Central memory CD8-positive, alpha-beta T cell (primary cell): ENCODE measurements around the gene KRTAP10-2.

Experiments used
- ATAC-seq: fragments of 150-1000 bp; cut with Tn5 transposase; replicated peaks from 2 replicates; pipeline ENCODE4 v1.10.0; 2022; ENCODE audit warnings: mild to moderate bottlenecking, moderate FRiP score, moderate number of reproducible peaks; ENCODE audit not compliant: poor library complexity, severe bottlenecking; ENCODE audit errors: extremely low read depth
- DNase-seq, 2 donors: peaks; one replicate each; pipeline ENCODE4 v3.0.0; 2021; ENCODE audit warnings: low spot score in 2 of 2
- H3K27ac Mint-ChIP-seq: one replicate; pipeline ENCODE4 v1.8.0; 2022; ENCODE audit warnings: low read depth, mild to moderate bottlenecking, moderate library complexity, mixed read lengths
- H3K27me3 Mint-ChIP-seq: one replicate; pipeline ENCODE4 v1.8.0; 2022; ENCODE audit warnings: mixed read lengths
- H3K36me3 Mint-ChIP-seq: one replicate; pipeline ENCODE4 v1.8.0; 2022; ENCODE audit warnings: mild to moderate bottlenecking, moderate library complexity, mixed read lengths; ENCODE audit not compliant: insufficient read depth
- H3K4me1 Mint-ChIP-seq: one replicate; pipeline ENCODE4 v1.8.0; 2022; ENCODE audit warnings: mixed read lengths
- H3K4me3 Mint-ChIP-seq: one replicate; pipeline ENCODE4 v1.8.0; 2022; ENCODE audit warnings: mild to moderate bottlenecking, moderate library complexity, mixed read lengths
- H3K9me3 Mint-ChIP-seq: one replicate; pipeline ENCODE4 v1.8.0; 2022; ENCODE audit warnings: mixed read lengths

The KRTAP10-2 gene

GRCh38 chr21:44535963-44536362 lies 15.3 kb downstream of the KRTAP10-2 start:
- no peak overlapping the region for H3K4me3 Mint-ChIP-seq
- H3K9me3 Mint-ChIP-seq, result no peaks in the 10 kb centered on the region
- no peak for ATAC-seq
- no peaks in the 10 kb centered on the region for H3K4me1 Mint-ChIP-seq
- H3K27me3 Mint-ChIP-seq, result no peaks in the 10 kb centered on the region
- H3K36me3 Mint-ChIP-seq, result peaks cover 2% of the 10 kb centered on the region
- H3K27ac Mint-ChIP-seq, result no peak overlapping the region
- DNase-seq, result no peak

GRCh38 chr21:44534688-44535087 lies 16.6 kb downstream of the KRTAP10-2 start:
- ATAC-seq, result no peak
- no peaks in the 10 kb centered on the region for H3K4me1 Mint-ChIP-seq
- H3K27me3 Mint-ChIP-seq, result no peaks in the 10 kb centered on the region
- DNase-seq, result no peak
- H3K27ac Mint-ChIP-seq, result no peak overlapping the region
- peaks cover 2% of the 10 kb centered on the region for H3K36me3 Mint-ChIP-seq
- no peak overlapping the region for H3K4me3 Mint-ChIP-seq
- H3K9me3 Mint-ChIP-seq, result no peaks in the 10 kb centered on the region

GRCh38 chr21:44533891-44534627 lies 17.2 kb downstream of the KRTAP10-2 start:
- no peaks in the 10 kb centered on the region for H3K9me3 Mint-ChIP-seq
- no peaks in the 10 kb centered on the region for H3K4me1 Mint-ChIP-seq
- peaks cover 2% of the 10 kb centered on the region for H3K36me3 Mint-ChIP-seq
- DNase-seq (no peak), ATAC-seq (no peak)
- H3K27ac Mint-ChIP-seq, result no peak overlapping the region
- H3K27me3 Mint-ChIP-seq, result no peaks in the 10 kb centered on the region
- no peak overlapping the region for H3K4me3 Mint-ChIP-seq

- H3K27me3 Mint-ChIP-seq, result no peaks in the 10 kb centered on the region
- no peaks in the 10 kb centered on the region for H3K4me1 Mint-ChIP-seq
- no peak for DNase-seq
- no peak for ATAC-seq
- H3K27ac Mint-ChIP-seq, result no peak overlapping the region
- H3K9me3 Mint-ChIP-seq, result no peaks in the 10 kb centered on the region
- no peak overlapping the region for H3K4me3 Mint-ChIP-seq
- peaks cover 2% of the 10 kb centered on the region for H3K36me3 Mint-ChIP-seq
These were observed 18.0 kb downstream of the KRTAP10-2 start for GRCh38 chr21:44533121-44533890.

- Mint-ChIP-seq H3K36me3 (peaks cover 2% of the 10 kb centered on the region), H3K27me3 (no peaks in the 10 kb centered on the region), H3K9me3 (no peaks in the 10 kb centered on the region), H3K4me3 (no peak overlapping the region), H3K27ac (no peak overlapping the region), H3K4me1 (no peaks in the 10 kb centered on the region)
- ATAC-seq (no peak), DNase-seq (no peak)
These were observed 18.6 kb downstream of the KRTAP10-2 start for GRCh38 chr21:44532712-44533111.

- no peak for ATAC-seq
- DNase-seq, result no peak
- no peaks in the 10 kb centered on the region for H3K9me3 Mint-ChIP-seq
- H3K27me3 Mint-ChIP-seq, result no peaks in the 10 kb centered on the region
- no peak overlapping the region for H3K27ac Mint-ChIP-seq
- no peak overlapping the region for H3K4me3 Mint-ChIP-seq
- H3K4me1 Mint-ChIP-seq, result no peaks in the 10 kb centered on the region
- H3K36me3 Mint-ChIP-seq, result peaks cover 2% of the 10 kb centered on the region
These were observed 19.4 kb downstream of the KRTAP10-2 start for GRCh38 chr21:44531606-44532564.

GRCh38 chr21:44530903-44531605 lies 20.3 kb downstream of the KRTAP10-2 start:
- Mint-ChIP-seq H3K9me3 (no peaks in the 10 kb centered on the region), H3K27me3 (no peaks in the 10 kb centered on the region), H3K4me1 (no peaks in the 10 kb centered on the region), H3K36me3 (peaks cover 2% of the 10 kb centered on the region), H3K4me3 (no peak overlapping the region), H3K27ac (no peak overlapping the region)
- DNase-seq (no peak), ATAC-seq (no peak)

- Mint-ChIP-seq H3K27ac (no peak overlapping the region), H3K36me3 (peaks cover 2% of the 10 kb centered on the region), H3K9me3 (no peaks in the 10 kb centered on the region), H3K4me1 (no peaks in the 10 kb centered on the region), H3K4me3 (no peak overlapping the region), H3K27me3 (no peaks in the 10 kb centered on the region)
- ATAC-seq (no peak), DNase-seq (no peak)
These were observed 20.9 kb downstream of the KRTAP10-2 start for GRCh38 chr21:44530221-44530902.

GRCh38 chr21:44529503-44530125 lies 21.7 kb downstream of the KRTAP10-2 start:
- Mint-ChIP-seq H3K36me3 (peaks cover 2% of the 10 kb centered on the region), H3K9me3 (no peaks in the 10 kb centered on the region), H3K27ac (no peak overlapping the region), H3K4me3 (no peak overlapping the region), H3K4me1 (no peaks in the 10 kb centered on the region), H3K27me3 (no peaks in the 10 kb centered on the region)
- no peak for DNase-seq
- ATAC-seq, result no peak

GRCh38 chr21:44529011-44529421 lies 22.3 kb downstream of the KRTAP10-2 start:
- H3K4me1 Mint-ChIP-seq, result no peaks in the 10 kb centered on the region
- no peak for ATAC-seq
- H3K27me3 Mint-ChIP-seq, result no peaks in the 10 kb centered on the region
- H3K27ac Mint-ChIP-seq, result no peak overlapping the region
- DNase-seq, result no peak
- peaks cover 2% of the 10 kb centered on the region for H3K36me3 Mint-ChIP-seq
- no peak overlapping the region for H3K4me3 Mint-ChIP-seq
- H3K9me3 Mint-ChIP-seq, result no peaks in the 10 kb centered on the region

GRCh38 chr21:44528634-44528995 lies 22.7 kb downstream of the KRTAP10-2 start:
- ATAC-seq (no peak), DNase-seq (no peak)
- peaks cover 2% of the 10 kb centered on the region for H3K36me3 Mint-ChIP-seq
- H3K4me1 Mint-ChIP-seq, result no peaks in the 10 kb centered on the region
- no peaks in the 10 kb centered on the region for H3K27me3 Mint-ChIP-seq
- H3K4me3 Mint-ChIP-seq, result no peak overlapping the region
- H3K9me3 Mint-ChIP-seq, result no peaks in the 10 kb centered on the region
- no peak overlapping the region for H3K27ac Mint-ChIP-seq
